Measurements from ENCODE around the gene HGFAC. TPM values are rescaled to one million over a fixed set of nuclear protein-coding genes. Genes with fewer than 3 reads are reported as not detected.

The HGFAC gene
- total RNA-seq, 1 experiment from 2014 or later, result 0.04 TPM

DNA sequence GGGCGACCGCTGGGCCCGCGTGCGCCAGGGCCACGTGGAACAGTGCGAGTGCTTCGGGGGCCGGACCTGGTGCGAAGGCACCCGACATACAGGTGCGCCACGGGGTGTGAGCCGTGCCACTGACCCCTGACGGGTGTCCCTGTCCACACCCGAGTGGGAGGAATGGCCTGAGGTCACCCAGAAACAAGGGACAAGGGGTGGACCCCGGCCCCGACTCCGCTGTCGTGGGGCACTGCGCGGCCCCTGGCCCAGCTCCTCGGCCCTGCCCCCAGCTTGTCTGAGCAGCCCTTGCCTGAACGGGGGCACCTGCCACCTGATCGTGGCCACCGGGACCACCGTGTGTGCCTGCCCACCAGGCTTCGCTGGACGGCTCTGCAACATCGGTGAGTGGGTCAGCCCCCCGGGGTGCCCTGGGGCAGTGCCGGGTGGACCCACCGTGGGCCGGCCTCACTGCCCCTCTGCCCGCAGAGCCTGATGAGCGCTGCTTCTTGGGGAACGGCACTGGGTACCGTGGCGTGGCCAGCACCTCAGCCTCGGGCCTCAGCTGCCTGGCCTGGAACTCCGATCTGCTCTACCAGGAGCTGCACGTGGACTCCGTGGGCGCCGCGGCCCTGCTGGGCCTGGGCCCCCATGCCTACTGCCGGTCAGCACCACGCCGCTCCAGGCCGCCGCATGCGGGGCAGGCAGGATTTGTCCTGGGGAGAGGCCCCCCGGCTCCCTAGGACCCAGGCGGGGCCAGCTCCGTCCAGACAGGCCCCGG, 2.8 kb downstream of the HGFAC start:
- BruUV-seq (replicated peaks), result no TSS peak
- POLR2A ChIA-PET (ENCODE audit: unreplicated experiment), result no interaction called here

DNA sequence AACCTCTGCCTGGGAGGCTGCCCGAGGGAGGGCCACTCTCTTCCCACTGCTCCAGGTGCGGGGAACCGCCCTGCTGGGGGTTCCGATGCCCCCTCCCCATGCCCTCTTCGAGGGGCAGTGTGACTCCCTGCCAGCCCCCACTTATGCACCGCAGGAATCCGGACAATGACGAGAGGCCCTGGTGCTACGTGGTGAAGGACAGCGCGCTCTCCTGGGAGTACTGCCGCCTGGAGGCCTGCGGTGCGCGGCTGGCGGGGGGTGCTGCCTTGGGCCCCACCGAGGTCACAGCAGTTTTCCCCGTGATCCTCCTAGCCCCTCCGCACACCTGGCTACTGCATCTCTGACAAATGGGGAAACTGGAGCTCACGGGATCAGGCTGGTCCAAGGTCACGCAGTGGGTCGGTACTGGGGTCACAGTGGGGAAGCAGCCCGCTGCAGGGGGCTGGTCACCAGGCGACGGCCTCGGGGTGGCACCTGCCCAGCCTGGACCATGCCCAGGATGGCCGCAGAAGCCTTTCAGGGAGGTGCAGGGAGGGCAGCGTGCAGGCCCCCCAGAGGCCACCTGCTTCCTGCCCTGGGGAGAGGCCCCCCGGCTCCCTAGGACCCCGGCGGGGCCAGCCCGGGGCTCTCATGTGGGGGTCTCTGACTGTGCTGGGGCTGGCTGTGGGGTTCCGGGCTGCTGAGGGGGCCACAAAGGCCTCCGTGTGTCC, 3.5 kb downstream of the HGFAC start:
- no peaks in the 10 kb centered on the region for H3K9me3 ChIP-seq (ENCODE audit: low read length)
- no peaks in the 10 kb centered on the region for H3K4me1 ChIP-seq (ENCODE audit: insufficient read depth, low read length)
- ChIA-PET POLR2A (ENCODE audit: unreplicated experiment) (no interaction called here), CTCF (no interaction called here)
- no peaks in the 10 kb centered on the region for H3K79me2 ChIP-seq (ENCODE audit: low read length)
- no peak overlapping the region for H2AFZ ChIP-seq (ENCODE audit: low read length)
- BruUV-seq (replicated peaks), result no TSS peak
- ATAC-seq (no peak), DNase-seq (no peak)
- no peak overlapping the region for H3K4me3 ChIP-seq (ENCODE audit: low read length)
- no peaks in the 10 kb centered on the region for H3F3A ChIP-seq (ENCODE audit: low read length, unreplicated experiment)
- H3K27me3 ChIP-seq (ENCODE audit: low read length), result no peaks in the 10 kb centered on the region
- TF ChIP-seq EZH2phosphoT487 (IDR thresholded peaks at IDR 0.05; ENCODE audit: borderline replicate concordance, low read length) (no peak), EZH2 (IDR thresholded peaks at IDR 0.05; ENCODE audit: low read length, unreplicated experiment) (no peak)
- TF ChIP-seq, protein P1, sequence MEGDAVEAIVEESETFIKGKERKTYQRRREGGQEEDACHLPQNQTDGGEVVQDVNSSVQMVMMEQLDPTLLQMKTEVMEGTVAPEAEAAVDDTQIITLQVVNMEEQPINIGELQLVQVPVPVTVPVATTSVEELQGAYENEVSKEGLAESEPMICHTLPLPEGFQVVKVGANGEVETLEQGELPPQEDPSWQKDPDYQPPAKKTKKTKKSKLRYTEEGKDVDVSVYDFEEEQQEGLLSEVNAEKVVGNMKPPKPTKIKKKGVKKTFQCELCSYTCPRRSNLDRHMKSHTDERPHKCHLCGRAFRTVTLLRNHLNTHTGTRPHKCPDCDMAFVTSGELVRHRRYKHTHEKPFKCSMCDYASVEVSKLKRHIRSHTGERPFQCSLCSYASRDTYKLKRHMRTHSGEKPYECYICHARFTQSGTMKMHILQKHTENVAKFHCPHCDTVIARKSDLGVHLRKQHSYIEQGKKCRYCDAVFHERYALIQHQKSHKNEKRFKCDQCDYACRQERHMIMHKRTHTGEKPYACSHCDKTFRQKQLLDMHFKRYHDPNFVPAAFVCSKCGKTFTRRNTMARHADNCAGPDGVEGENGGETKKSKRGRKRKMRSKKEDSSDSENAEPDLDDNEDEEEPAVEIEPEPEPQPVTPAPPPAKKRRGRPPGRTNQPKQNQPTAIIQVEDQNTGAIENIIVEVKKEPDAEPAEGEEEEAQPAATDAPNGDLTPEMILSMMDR (conservative IDR thresholded peaks at IDR 0.05; ENCODE audit: low read depth, low read length), result no peak
- intact Hi-C loops (cut with micrococcal nuclease), result no loop called here
- no peaks in the 10 kb centered on the region for H3K9me2 ChIP-seq (replicated peaks; ENCODE audit: low read length)
- H3K27ac ChIP-seq (ENCODE audit: low read length), result no peak overlapping the region
- no peaks in the 10 kb centered on the region for H4K20me1 ChIP-seq (ENCODE audit: low read length)
- no peak overlapping the region for H3K9ac ChIP-seq (ENCODE audit: low read length)
- H3K4me2 ChIP-seq (ENCODE audit: low read length), result no peak overlapping the region
- H3K36me3 ChIP-seq (ENCODE audit: low read depth, low read length), result no peaks in the 10 kb centered on the region

More for the DNA sequence above, 2.8 kb downstream of the HGFAC start:
- H3K79me2 ChIP-seq (ENCODE audit: low read length), result no peaks in the 10 kb centered on the region
- H3K36me3 ChIP-seq (ENCODE audit: low read depth, low read length), result no peaks in the 10 kb centered on the region
- no peak overlapping the region for H2AFZ ChIP-seq (ENCODE audit: low read length)
- H3K27ac ChIP-seq (ENCODE audit: low read length), result no peak overlapping the region
- H3K9me3 ChIP-seq (ENCODE audit: low read length), result no peaks in the 10 kb centered on the region
- DNase-seq, result no peak
- ATAC-seq, result no peak
- H3K9me2 ChIP-seq (replicated peaks; ENCODE audit: low read length), result no peaks in the 10 kb centered on the region
- intact Hi-C loops (cut with micrococcal nuclease), result no loop called here
- H3K9ac ChIP-seq (ENCODE audit: low read length), result no peak overlapping the region
- H3K4me2 ChIP-seq (ENCODE audit: low read length), result no peak overlapping the region
- CTCF ChIA-PET, result no interaction called here
- H4K20me1 ChIP-seq (ENCODE audit: low read length), result no peaks in the 10 kb centered on the region
- no peaks in the 10 kb centered on the region for H3K27me3 ChIP-seq (ENCODE audit: low read length)
- no peak overlapping the region for H3K4me3 ChIP-seq (ENCODE audit: low read length)
- H3F3A ChIP-seq (ENCODE audit: low read length, unreplicated experiment), result no peaks in the 10 kb centered on the region
- TF ChIP-seq, protein P1 (conservative IDR thresholded peaks at IDR 0.05; ENCODE audit: low read depth, low read length), result no peak
- TF ChIP-seq EZH2 (IDR thresholded peaks at IDR 0.05; ENCODE audit: low read length, unreplicated experiment) (no peak), EZH2phosphoT487 (IDR thresholded peaks at IDR 0.05; ENCODE audit: borderline replicate concordance, low read length) (no peak)
- no peaks in the 10 kb centered on the region for H3K4me1 ChIP-seq (ENCODE audit: insufficient read depth, low read length)
